Lower lobe of right lung (tissue), 2 donors: ENCODE results near the gene DHRS7C. TPM values are rescaled to one million over a fixed set of nuclear protein-coding genes. Genes with fewer than 3 reads are reported as not detected.

ENCODE experiments used
- ATAC-seq, 2 donors: fragments of 200-7000 bp; cut with Tn5 transposase; one replicate each; pipeline ENCODE4 v1.9.1; 2020 to 2022; ENCODE audit warnings: mild to moderate bottlenecking in 2 of 2, moderate library complexity in 2 of 2
- DNase-seq: peaks from one replicate; pipeline ENCODE4 v3.0.0-alpha.2; 2020
- H3K27ac ChIP-seq: fragments of 200-600 bp; one replicate; pipeline ENCODE4 v1.8.0; 2022
- H3K27me3 ChIP-seq: fragments of 200-600 bp; one replicate; pipeline ENCODE4 v1.8.0; 2022; ENCODE audit warnings: low read depth
- H3K36me3 ChIP-seq: fragments of 200-600 bp; one replicate; pipeline ENCODE4 v1.8.0; 2022; ENCODE audit warnings: mild to moderate bottlenecking
- H3K4me1 ChIP-seq: fragments of 200-600 bp; one replicate; pipeline ENCODE4 v1.8.0; 2022
- H3K4me3 ChIP-seq: fragments of 200-600 bp; one replicate; pipeline ENCODE4 v1.8.0; 2022; ENCODE audit warnings: mild to moderate bottlenecking
- H3K9me3 ChIP-seq: fragments of 200-600 bp; one replicate; pipeline ENCODE4 v1.8.0; 2022
- CTCF ChIP-seq: fragments of 200-600 bp; IDR thresholded peaks from one replicate; pipeline ENCODE4 v1.8.0; 2022; ENCODE audit warnings: antibody characterized with exemption, mild to moderate bottlenecking
- intact Hi-C: fragments of 100-400 bp; cut with DNase I; formaldehyde crosslinking; loops from one replicate; pipeline ENCODE4 v1.11.0; 2022
- total RNA-seq: library from RNA; stranded (reverse); fragmentation: NEBNext Ultra II Directional; extraction: Animal tissue kit (Norgen Biotek cat#: 25700); gene quantifications from one replicate; pipeline ENCODE4 v1.2.1, GENCODE V29; 2021
- donor health status: DM: no; HTN: yes; CAD: no; lungs with severe emphysema.

Gene DHRS7C
- total RNA-seq, 1 donor from 2014 or later = not detected

- TF ChIP-seq CTCF = no peak
These were observed 65.8 kb downstream of the DHRS7C start for GRCh38 chr17:9725575-9725974.

More at GRCh38 chr17:9725575-9725974, 65.8 kb downstream of the DHRS7C start:
- Histone ChIP-seq H3K27me3 (no peaks in the 10 kb centered on the region), H3K9me3 (no peaks in the 10 kb centered on the region), H3K4me3 (no peak overlapping the region), H3K4me1 (no peaks in the 10 kb centered on the region), H3K27ac (no peak overlapping the region), H3K36me3 (no peaks in the 10 kb centered on the region)
- no peak for ATAC-seq
- intact Hi-C loops = no loop called here
- no peak for DNase-seq

Other genes with a start within 250 kb of the DHRS7C start
- gene STX8, start 215.8 kb downstream of the DHRS7C start, total RNA-seq = 57.8 TPM
- 11.0 TPM for gene CFAP52, start 214.9 kb downstream of the DHRS7C start, total RNA-seq
- 6.8 TPM for gene USP43, start 146.1 kb downstream of the DHRS7C start, total RNA-seq
- gene GSG1L2, start 30.5 kb upstream of the DHRS7C start, total RNA-seq = not detected
- gene GLP2R, start 34.3 kb upstream of the DHRS7C start, total RNA-seq = 3.4 TPM
- not detected for gene RCVRN, start 113.7 kb upstream of the DHRS7C start, total RNA-seq